ENCODE results near the gene CDC42BPA.

CDC42BPA gene

DNA sequence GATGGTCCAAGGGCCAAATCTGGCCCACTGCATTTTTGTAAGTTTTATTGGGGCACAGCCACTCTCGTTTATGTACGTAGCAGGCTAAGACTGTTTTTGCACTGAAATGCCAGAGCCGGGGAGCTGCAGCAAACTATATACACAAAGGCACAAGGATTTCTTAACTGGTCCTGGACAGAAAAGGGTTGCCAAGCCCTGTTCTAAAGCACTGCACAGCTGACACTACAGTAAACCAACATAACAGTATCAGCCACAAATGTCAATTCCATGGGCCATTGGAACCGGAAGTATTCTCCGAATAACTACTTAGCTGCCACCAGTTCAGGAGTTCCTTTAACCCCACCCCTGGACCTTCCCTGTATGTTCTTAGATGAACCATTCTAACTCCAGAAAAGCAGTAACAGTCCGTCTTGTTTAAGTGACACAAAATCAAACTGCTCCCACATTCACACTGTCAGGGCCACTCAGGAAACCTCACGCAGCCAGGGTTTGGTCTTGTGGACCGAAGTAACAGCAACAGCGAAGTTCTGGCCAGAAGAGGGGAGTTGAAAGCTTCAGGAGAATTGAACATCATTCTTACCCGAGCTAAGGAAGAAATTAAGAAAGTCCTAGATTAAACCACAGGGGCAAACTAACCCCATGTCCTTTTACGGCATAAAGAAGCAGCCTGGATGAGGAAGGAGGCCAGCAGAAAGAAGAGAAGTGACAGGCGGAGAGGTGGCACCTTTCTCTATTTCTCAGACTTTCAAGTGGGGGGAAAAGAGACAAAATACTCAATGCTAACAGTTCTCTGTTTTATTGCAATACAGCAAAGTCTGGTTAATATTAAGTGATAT, 329.0 kb downstream of the CDC42BPA start:
- no peak for DNase-seq

DNA sequence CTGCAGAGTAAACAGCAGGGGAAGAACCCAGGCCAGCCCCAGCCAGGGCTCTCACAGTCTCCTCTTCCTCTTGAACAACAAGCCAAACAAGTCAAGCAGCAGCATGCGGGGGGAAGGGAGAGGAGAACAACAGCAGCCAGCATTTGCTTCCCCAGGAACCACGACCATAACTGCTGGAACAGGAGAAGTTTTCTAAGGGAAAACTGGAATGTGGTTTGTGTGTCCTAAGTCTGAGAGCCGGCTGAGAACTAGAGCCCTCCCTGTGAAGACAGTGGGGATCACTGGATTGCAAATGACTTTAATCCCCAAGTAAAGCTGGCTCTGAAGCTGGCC, 330.0 kb downstream of the CDC42BPA start:
- no peak for DNase-seq

DNA sequence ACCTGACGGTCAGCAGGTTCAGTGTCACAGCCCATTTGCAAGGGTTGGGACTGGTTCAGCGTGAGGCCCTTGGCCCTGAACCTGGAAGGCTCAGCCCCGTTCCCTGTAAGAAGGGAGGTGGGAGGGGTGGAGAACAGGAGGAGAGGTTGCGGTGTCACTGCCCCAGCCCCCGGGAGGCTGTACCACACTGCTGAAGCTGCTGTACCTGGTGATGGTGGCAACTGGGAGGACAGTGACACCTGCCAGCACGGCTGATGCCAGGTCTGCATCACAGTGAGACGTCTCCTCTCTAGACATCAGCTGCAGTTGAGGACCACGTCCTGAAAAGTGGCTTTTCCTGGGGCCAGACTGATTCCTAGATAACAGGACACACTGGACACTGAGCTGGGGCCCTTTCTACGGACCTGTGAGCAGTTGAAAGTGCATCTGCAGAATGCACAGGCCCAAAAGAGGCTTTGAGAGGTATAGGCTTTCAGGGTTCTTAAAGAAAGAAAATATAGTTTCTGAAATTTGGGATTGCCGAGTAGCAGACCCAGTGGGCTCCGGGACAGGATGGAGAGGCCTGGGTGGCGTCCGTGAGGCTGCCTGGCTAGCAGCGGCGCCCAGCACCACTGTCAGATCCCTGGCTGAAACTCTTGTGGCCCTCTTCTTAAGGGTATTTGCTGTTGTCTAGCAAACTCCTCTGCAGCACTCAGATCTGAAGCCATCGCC, 330.5 kb downstream of the CDC42BPA start:
- no peak for DNase-seq

DNA sequence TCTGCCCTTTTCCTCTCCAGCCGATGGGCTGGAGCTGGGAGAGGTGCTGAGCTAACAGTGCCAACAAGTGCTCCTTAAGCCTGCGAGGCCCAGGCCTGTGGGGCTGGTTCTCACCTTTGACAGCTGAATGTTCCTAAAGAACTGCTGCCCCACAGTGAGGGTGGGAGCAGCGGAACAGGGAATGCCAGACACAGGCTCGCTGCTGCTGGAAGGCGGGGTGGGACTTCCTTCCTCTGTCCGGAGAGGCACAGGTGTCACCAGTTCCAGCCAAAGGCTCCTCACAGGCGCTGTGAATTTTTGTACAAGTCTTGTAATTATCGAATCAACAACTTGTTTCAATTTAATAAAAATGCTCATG, 331.1 kb downstream of the CDC42BPA start:
- DNase-seq: no peak

DNA sequence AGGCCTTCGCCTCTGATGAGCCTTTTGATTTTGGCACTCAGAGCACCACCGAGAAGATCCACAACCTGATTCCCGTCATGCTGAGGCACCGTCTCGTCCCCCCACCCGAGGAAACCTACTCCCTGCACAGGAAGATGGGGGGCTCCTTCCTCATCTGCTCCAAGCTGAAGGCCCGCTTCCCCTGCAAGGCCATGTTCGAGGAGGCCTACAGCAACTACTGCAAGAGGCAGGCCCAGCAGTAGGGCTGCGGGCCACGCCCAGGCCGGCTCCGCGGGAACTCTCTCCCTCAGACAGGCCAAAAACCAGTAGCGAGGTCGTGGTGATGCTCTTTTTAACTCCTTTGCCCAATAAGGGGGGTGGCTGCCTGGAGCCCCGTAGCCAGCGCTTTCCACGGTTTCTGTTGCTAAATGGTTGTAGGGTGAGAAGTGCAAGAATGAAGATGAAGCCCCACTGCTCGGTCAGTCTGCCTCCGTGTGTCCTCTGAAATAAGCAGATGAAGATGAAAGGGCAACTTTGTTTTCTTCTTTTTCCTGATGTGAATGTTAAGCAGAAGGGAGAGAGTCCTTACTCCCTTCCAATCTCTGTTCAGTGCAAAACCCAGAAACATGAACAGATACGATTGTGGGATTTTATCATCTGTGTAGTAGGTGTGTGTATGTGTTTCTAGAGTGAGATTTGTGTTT, 331.7 kb downstream of the CDC42BPA start:
- no peak for DNase-seq

DNA sequence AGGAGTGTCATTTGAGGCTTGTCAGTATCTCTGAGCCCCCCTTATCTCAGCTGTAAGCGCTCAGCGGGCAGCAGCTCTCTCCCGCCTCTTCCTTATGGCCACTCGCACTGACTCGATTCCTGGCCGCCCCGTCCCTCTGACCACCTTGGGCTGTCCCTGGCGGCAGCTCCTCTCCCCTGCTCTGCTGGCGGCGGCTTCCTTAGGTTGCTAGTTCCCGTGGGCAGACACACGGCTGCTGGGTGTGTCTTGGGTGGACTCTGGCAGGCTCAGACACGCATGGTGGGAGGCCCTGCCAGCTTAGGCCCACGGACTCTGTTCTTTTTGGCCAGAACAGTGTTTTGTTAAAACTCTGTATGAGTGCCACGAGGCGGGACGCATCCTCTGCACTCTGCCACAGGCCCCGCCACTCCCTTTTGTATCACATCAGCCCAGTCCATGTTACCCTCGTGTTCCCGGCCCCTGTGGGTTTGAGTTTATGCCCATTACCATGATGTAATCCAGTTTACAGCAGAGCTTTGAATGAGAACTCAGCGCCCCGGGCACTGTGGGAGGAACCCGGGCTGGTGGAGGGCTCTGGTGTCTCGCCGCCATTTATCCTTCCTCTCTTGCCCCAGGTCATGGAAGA, 332.3 kb downstream of the CDC42BPA start:
- no peak for DNase-seq

DNA sequence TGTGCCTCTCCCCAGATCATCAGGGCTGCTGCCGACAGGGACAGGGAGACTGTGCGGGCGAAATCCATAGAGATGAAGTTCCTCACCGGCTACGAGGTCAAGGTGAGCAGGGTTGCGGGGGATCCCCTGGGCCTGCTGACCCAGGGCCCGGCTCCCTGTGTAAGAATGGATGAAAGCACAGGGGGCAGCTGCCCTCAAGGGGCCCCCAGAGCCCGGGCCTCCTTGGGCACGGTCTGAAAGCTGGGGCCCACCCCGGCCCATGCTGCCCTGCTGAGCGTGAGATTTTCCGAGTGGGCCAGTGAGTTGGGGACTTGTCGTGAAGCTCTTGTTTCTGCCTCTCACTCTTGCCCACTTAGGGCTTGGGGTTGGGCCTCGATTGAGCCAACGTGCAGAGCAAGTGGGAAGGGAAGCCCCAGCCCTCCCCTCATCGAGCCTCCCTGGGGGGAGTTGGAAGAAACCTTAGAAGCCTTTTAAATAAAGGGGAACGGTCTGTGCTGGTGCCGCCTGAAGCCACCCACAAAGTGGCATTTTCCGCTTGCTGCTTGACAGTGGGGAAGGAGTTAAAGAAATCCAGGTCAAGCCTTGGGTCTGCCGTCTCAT, 333.0 kb downstream of the CDC42BPA start:
- DNase-seq: no peak

DNA sequence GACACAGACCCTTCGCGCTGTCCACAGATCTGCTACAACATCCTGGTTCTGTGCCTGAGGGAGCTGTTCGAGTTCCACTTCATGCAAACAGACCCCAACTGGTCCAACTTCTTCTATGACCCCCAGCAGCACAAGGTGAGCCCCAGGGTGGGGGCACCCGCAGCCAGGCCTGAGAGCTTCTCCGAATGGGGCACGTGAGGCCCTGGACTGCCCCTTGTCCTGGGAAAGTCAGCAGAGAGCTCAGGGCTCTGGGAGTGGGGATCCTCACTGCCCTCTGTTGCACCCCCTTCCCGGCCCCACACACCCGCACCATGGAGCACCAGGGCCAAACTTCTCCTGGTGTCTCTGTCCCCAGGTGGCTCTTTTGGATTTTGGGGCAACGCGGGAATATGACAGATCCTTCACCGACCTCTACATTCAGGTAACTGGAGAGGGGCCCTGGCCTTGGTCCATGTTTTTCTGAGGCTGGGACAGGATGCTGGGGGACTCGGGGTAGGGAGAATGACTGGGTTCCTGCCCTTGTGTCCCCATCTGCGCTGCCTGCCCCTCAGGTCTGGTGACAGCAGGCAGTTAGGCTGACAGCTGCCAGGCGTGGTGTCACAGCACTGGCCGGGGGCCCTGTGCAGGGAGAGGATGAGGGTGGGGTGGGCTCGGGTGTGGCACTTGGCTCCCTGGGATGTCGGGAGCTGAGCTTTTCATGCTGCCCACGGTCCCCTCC, 333.6 kb downstream of the CDC42BPA start:
- DNase-seq: no peak

DNA sequence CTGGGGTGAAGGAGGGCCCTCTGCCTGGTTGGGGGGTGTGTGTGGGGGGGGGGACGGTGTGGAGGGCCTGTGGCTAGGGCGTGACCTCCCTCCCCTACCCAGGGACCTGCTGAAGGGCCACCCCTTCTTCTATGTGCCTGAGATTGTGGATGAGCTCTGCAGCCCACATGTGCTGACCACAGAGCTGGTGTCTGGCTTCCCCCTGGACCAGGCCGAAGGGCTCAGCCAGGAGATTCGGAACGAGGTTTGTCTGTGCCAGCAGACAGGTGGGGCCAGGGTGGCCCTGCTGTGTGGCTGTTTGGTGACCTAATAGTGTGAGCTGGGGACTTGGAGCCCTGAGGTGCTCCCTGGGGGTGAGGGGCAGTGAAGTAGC, 334.3 kb downstream of the CDC42BPA start:
- no peak for DNase-seq

DNA sequence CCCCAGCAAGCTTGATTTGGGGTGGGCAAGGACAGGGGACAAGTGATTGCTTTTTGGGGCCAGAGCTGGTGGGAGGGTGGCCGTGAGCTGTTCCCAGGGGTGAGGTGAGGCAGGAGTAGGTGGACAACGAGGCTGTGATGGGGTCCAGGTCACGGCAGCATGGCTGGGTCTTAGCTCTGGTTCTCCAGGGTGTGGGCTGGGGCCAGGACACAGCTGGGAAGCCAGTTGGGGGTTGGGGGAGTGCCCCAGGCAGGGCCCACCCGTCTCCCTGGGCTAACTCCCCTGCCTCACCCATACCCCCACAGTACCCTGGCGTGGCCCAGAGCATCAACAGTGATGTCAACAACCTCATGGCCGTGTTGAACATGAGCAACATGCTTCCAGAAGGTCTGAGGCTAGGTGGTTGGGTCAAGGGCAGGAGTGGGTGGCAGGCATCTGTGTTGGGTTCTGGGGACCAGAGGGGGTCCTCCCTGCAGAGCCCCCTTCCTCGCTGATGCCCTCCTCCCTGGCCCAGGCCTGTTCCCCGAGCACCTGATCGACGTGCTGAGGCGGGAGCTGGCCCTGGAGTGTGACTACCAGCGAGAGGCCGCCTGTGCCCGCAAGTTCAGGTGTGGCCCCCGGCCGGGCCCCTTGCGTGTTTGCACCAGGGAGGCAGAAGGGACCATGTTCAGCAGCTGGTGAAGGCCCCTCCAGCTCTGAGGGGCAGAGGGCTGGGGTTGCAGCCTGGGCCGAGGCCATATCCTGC, 334.9 kb downstream of the CDC42BPA start:
- no peak for DNase-seq

DNA sequence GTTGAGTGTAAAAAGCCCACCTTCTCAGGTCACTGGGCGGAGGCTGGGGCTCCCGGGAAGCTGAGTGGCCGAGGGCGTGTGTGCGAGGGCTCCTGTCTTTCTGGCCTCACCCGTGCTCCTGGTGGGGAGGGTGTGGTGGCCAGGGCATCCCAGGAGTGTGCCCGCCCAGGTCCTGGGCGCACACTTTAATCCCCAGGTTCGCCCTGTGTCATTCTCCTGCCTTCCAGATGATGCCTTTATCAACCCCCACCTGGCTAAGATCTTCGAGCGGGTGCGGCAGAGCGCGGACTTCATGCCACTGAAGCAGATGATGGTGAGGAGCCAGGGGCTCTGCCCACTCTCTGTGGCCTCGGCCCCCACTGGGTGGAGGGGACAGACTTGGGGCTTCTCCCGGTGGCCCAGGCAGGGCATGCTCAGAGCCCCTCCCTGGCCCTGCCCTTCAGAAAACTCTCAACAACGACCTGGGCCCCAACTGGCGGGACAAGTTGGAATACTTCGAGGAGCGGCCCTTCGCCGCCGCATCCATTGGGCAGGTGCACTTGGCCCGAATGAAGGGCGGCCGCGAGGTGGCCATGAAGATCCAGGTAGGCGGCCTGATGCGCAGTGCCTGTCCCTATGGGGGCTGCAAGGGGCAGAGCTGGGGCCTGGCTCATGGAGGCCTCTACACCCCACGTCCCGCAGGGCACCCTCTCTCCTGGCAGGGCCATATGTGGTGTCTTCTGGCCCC, 335.7 kb downstream of the CDC42BPA start:
- DNase-seq: no peak

DNA sequence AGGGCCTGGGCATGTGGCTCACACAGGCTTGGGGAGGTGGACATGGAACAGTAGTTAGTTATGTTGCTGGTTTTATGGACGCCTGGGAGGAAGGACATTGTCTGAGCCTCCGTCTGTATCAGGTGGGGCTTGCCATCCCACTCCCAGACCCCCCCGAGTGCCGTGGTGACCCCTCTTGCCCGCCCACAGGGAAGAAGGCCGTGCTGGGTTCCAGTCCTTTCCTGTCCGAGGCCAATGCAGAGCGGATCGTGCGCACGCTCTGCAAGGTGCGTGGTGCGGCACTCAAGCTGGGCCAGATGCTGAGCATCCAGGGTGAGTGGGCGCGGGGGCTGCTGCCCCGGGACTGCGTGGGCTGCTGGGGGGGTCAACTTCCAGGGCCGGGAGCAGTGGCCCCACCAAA, 336.5 kb downstream of the CDC42BPA start:
- no peak for DNase-seq

DNA sequence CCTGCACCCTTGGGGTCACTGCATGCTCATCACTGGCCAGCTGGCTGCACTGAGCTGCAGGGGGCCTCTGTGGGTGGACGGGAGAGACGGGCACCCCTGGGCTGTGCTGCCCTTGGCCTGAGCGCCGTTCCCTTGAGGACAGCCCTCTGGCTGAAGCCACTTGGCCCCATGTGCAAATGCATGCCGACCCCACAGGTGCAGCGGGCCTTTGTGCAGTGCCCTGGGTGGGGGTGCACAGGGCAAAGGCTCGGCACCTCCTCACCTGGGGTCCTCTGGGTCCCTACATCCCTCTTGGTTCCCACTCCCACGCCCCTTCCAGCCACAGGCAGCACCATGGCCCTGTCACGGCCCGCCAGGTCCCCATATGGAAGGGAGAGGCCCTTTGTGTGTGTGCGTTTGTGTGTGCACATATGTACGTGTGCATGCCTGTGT, 336.9 kb downstream of the CDC42BPA start:
- no peak for DNase-seq

DNA sequence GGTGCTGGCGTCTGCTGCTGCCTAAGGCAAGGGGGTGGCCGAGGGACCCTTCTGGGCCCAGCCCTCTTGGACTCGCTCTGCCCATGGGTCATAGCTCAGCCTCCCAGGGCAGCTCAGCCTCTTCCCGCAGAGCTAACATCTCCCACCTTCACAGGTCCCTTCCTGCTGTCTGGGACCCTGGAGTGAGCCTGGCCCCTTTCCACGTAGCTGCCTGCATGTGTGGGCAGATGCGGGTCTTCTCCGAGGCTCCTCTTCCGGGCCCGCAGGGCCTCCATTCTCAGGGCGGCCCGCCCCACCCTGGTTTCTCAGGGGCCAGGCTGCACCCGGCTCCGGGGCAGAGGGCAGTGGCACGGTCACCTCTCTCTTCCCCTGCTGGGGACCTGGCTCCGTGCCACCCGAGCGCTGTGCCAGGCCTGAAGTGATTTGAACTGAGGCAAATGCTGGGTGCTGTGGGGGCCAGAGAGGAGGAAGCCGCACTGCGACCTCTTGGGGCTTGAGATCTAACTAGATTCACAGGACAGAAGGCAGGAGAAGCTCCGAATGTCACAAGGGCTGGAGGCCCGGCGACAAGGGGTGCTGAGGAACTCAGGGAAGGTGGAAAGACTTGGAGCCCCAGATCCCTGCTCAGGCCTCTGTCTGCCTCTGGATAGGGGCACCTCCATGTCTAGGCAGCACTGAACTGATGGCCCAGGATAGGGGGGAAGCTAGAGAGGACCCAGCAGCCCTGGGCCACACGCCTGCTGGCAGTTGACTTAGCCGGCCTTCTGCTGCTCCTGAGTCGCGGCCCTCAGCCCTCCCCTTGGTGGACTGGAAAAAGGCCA, 337.5 kb downstream of the CDC42BPA start:
- DNase-seq: no peak

DNA sequence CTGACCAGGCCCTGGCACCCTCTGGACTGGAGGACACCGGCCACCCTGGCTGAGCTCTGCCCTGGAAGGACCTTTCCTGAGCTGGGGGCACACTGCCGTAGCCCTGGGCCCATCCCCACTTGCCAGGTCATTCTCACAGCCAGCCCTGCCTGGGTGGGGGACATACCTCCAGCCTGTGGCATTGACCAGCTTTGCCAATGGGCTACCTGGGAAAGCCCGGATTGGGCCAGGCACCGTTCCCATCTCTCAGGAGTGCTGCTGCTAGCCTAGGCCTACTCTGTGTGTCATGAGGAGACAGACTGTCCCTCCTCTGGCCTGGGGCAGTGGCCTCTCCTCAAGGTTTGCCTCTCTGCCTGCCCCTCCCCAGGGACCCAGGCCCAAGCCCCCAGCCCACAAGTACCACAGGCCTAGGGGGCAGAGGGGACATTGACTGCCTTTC, 338.2 kb downstream of the CDC42BPA start:
- no peak for DNase-seq

DNA sequence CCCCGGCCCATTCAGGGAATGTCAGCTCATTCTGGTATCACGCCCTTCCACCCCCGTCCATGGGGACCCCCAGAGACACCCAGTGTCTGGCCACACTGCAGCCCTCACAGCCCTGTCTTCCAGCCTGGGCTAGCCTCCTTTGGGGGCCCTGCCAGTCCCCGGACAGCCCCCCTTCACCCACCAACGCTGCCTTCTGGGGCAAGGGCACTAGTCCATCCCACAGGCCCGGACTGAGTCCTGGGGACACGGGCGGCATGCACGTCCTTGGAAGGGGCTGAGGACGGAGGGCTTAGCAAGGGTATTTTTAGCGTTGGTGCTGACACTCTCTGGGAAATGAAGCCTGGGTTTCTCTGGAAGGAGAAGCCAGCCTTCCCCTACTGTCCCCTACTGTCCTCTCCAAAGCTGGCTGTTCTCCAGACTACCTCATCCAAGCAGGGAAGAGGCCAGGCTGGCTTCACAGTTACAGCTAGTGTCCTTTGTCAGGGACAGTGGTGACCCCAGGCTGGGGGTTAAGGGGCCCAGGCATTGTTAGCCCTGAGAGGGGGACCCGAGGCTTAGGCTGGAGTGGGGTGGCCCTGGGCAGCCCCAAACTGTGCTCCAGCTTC, 338.7 kb downstream of the CDC42BPA start:
- no peak for DNase-seq

DNA sequence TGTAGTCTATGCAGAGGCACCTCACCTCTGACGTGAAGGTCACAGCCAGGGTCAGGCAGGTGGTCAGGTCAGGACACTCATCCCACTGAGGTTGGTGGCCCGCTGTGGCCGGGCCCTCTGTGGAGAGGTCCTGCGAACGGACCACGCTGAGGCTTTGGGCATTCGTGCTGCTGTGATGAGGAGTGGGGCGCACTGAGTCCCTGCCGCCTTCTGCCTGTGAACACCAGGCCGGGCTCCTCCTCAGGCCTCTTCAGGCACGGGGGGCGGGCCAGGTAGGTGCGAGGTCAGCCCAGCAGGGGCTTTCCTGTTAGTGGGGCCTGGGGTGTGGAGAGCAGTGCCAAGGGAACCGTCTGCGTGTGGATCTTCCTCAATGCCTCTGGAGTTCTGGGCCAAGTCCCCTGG, 339.2 kb downstream of the CDC42BPA start:
- no peak for DNase-seq

DNA sequence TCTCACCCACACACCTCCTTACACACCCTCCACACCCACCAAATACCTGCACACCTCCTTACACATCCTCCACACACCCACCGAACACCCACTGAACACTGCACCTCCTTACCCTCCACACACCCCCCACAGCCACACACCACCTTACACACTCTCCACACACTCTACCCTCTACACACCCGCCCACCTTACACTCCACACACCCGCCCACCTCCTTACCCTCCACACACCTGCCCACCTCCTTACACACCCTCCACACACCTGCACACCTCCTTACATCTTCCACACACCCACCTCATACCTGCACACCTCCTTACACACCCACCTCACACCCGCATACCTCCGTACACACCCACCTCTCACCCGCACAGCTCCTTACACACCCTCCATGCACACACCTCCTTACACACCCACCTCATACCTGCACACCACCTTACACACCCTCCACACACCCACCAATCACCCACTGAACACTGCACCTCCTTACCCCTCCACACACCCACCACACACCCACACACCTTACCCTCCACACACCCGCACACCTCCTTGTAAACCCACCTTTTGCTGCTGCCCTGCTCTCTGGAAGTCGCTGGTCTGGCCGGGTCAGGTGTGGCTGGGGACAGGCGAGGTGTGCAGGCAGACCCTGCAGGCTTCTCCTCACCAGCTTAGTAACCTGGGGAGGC, 339.7 kb downstream of the CDC42BPA start:
- no peak for DNase-seq

All from KG1 (cell line).